Osteoblast (primary cell): ENCODE measurements around the gene GRM7. TPM values are rescaled to one million over a fixed set of nuclear protein-coding genes. Genes with fewer than 3 reads are reported as not detected.

ENCODE experiments used
- DNase-seq: peaks from one replicate; pipeline ENCODE4 v3.0.0; 2011; ENCODE audit warnings: low spot score, mixed read lengths; ENCODE audit not compliant: insufficient read length; ENCODE audit errors: missing footprints
- H2AFZ ChIP-seq: 2 replicates; pipeline ENCODE4 v1.6.0; 2011; ENCODE audit warnings: mild to moderate bottlenecking, low read length
- H3K27ac ChIP-seq: 2 replicates; pipeline ENCODE4 v1.5.1; 2011; ENCODE audit warnings: mild to moderate bottlenecking, low read depth, low read length, moderate library complexity
- H3K27me3 ChIP-seq: 2 replicates; pipeline ENCODE4 v1.6.0; 2012; ENCODE audit warnings: mild to moderate bottlenecking, control low read depth, inconsistent platforms, low read length, moderate library complexity; ENCODE audit not compliant: insufficient read depth
- H3K36me3 ChIP-seq: 2 replicates; pipeline ENCODE4 v1.5.1; 2011; ENCODE audit warnings: mild to moderate bottlenecking, low read length, control low read depth, moderate library complexity; ENCODE audit not compliant: insufficient read depth
- H3K4me1 ChIP-seq: 2 replicates; pipeline ENCODE4 v1.5.1; 2011; ENCODE audit warnings: mild to moderate bottlenecking, low read length, control low read depth, moderate library complexity; ENCODE audit not compliant: insufficient read depth
- H3K4me2 ChIP-seq: 2 replicates; pipeline ENCODE4 v1.6.0; 2011; ENCODE audit warnings: mild to moderate bottlenecking, low read length; ENCODE audit not compliant: insufficient read depth
- H3K4me3 ChIP-seq: fragments of 200-600 bp; sonication (generic); 3 replicates; pipeline ENCODE4 v1.5.1; 2012; ENCODE audit warnings: mild to moderate bottlenecking, low read length, inconsistent platforms; ENCODE audit not compliant: insufficient read depth
- H3K79me2 ChIP-seq: 2 replicates; pipeline ENCODE4 v1.6.0; 2012; ENCODE audit warnings: mild to moderate bottlenecking, low read length, control low read depth, inconsistent platforms; ENCODE audit not compliant: insufficient read depth
- H3K9me3 ChIP-seq: 2 replicates; pipeline ENCODE4 v1.5.1; 2011; ENCODE audit warnings: low read depth, low read length, control low read depth
- H4K20me1 ChIP-seq: 2 replicates; pipeline ENCODE4 v1.6.0; 2012; ENCODE audit warnings: mild to moderate bottlenecking, low read length, control low read depth; ENCODE audit not compliant: insufficient read depth
- CTCF ChIP-seq: IDR thresholded peaks from 2 replicates; pipeline ENCODE4 v1.5.1; 2011; ENCODE audit warnings: mild to moderate bottlenecking, low read depth, low read length, moderate library complexity; ENCODE audit errors: extremely low read depth
- total RNA-seq: library from RNA; depleted of rRNA; stranded (reverse); fragments of >200 nt; gene quantifications from 2 replicates; pipeline ENCODE4 v1.2.3, GENCODE V29; 2012

The GRM7 gene
- total RNA-seq, 1 donor = not detected

GRCh38 chr3:7696320-7696719 lies 835.4 kb downstream of the GRM7 start:
- H3K27me3 ChIP-seq = no peaks in the 10 kb centered on the region
- H3K4me2 ChIP-seq = no peak overlapping the region
- no peaks in the 10 kb centered on the region for H3K36me3 ChIP-seq
- no peak overlapping the region for H3K27ac ChIP-seq
- no peak overlapping the region for H2AFZ ChIP-seq
- no peak overlapping the region for H3K4me3 ChIP-seq
- H3K9me3 ChIP-seq = no peaks in the 10 kb centered on the region
- no peaks in the 10 kb centered on the region for H4K20me1 ChIP-seq
- H3K79me2 ChIP-seq = no peaks in the 10 kb centered on the region
- TF ChIP-seq CTCF = no peak
- no peak for DNase-seq
- no peaks in the 10 kb centered on the region for H3K4me1 ChIP-seq

GRCh38 chr3:7697548-7697947 lies 836.6 kb downstream of the GRM7 start:
- TF ChIP-seq CTCF = no peak
- DNase-seq = no peak

GRCh38 chr3:7700539-7700938 lies 839.6 kb downstream of the GRM7 start:
- Histone ChIP-seq H2AFZ (no peak overlapping the region), H3K27me3 (no peaks in the 10 kb centered on the region), H3K79me2 (no peaks in the 10 kb centered on the region), H3K4me1 (no peaks in the 10 kb centered on the region), H3K4me3 (no peak overlapping the region), H3K36me3 (no peaks in the 10 kb centered on the region), H3K4me2 (no peak overlapping the region), H4K20me1 (no peaks in the 10 kb centered on the region), H3K9me3 (no peaks in the 10 kb centered on the region), H3K27ac (no peak overlapping the region)
- DNase-seq = no peak
- no peak for TF ChIP-seq CTCF

More at GRCh38 chr3:7697548-7697947, 836.6 kb downstream of the GRM7 start:
- Histone ChIP-seq H3K27ac (no peak overlapping the region), H3K79me2 (no peaks in the 10 kb centered on the region), H3K36me3 (no peaks in the 10 kb centered on the region), H3K9me3 (no peaks in the 10 kb centered on the region), H4K20me1 (no peaks in the 10 kb centered on the region), H3K4me3 (no peak overlapping the region), H2AFZ (no peak overlapping the region), H3K4me1 (no peaks in the 10 kb centered on the region), H3K4me2 (no peak overlapping the region), H3K27me3 (no peaks in the 10 kb centered on the region)

- TF ChIP-seq CTCF = no peak
- no peak overlapping the region for H3K4me2 ChIP-seq
- no peak for DNase-seq
- H3K27me3 ChIP-seq = no peaks in the 10 kb centered on the region
- H3K36me3 ChIP-seq = no peaks in the 10 kb centered on the region
- no peaks in the 10 kb centered on the region for H3K9me3 ChIP-seq
- no peaks in the 10 kb centered on the region for H4K20me1 ChIP-seq
- no peaks in the 10 kb centered on the region for H3K4me1 ChIP-seq
- no peak overlapping the region for H3K27ac ChIP-seq
- H3K4me3 ChIP-seq = no peak overlapping the region
- no peaks in the 10 kb centered on the region for H3K79me2 ChIP-seq
- H2AFZ ChIP-seq = no peak overlapping the region
Observed at GRCh38 chr3:7700977-7701376, 840.1 kb downstream of the GRM7 start.
